K562 (cell line): ENCODE results near the gene ZNF408. TPM values are rescaled to one million over a fixed set of nuclear protein-coding genes. Genes with fewer than 3 reads are reported as not detected.

Experiments
- ATF3 ChIP-seq, 2 experiments: fragments of 450-650 bp in 1 of 2; sonication (generic) in 1 of 2; formaldehyde crosslinking in 1 of 2; IDR thresholded peaks in 1 of 2; conservative IDR thresholded peaks in 1 of 2; 2 replicates each; pipeline versions ENCODE4 v1.6.1 to v1.8.1; 2016 to 2023; ENCODE audit warnings: mild to moderate bottlenecking in 2 of 2, moderate library complexity in 2 of 2, inconsistent platforms in 1 of 2, missing genetic modification reagents in 1 of 2
- CREB1 ChIP-seq, 2 experiments: sonication (generic) in 1 of 2; formaldehyde crosslinking in 1 of 2; IDR thresholded peaks; 2 replicates each; pipeline versions ENCODE4 v1.6.1 to v1.8.0; 2012 to 2022; ENCODE audit warnings: inconsistent platforms in 1 of 2, mild to moderate bottlenecking in 1 of 2, missing genetic modification reagents in 1 of 2, moderate library complexity in 1 of 2
- E2F6 ChIP-seq, 2 experiments: IDR thresholded peaks; 2 replicates each; pipeline ENCODE4 v1.6.1; 2011; ENCODE audit warnings: borderline replicate concordance in 1 of 2, control low read depth in 1 of 2, low read depth in 1 of 2, low read length in 1 of 2, mild to moderate bottlenecking in 1 of 2, mixed read lengths in 1 of 2, moderate library complexity in 1 of 2; ENCODE audit not compliant: insufficient read depth in 1 of 2, insufficient read length in 1 of 2, poor library complexity in 1 of 2, severe bottlenecking in 1 of 2; ENCODE audit errors: extremely low read depth in 1 of 2
- FOS ChIP-seq: IDR thresholded peaks from 3 replicates; pipeline ENCODE4 v1.6.1; 2011; ENCODE audit not compliant: insufficient read length; ENCODE audit errors: extremely low read depth
- FOXP4 ChIP-seq: sonication (generic); formaldehyde crosslinking; IDR thresholded peaks from 2 replicates; pipeline ENCODE4 v1.8.0; 2022; ENCODE audit warnings: mild to moderate bottlenecking, missing genetic modification reagents, borderline replicate concordance
- HSF4 ChIP-seq: fragments of 250-450 bp; sonication (Bioruptor Pico); IDR thresholded peaks from 2 replicates; pipeline ENCODE4 v2.1.2; 2022; ENCODE audit warnings: mild to moderate bottlenecking, moderate library complexity, borderline replicate concordance
- L3MBTL2 ChIP-seq: fragments of 450-650 bp; IDR thresholded peaks from 2 replicates; pipeline ENCODE4 v1.6.1; 2016; ENCODE audit warnings: mild to moderate bottlenecking, moderate library complexity
- MAFK ChIP-seq: IDR thresholded peaks from 2 replicates; pipeline ENCODE4 v1.6.1; 2011; ENCODE audit warnings: low read length, improper control_type of control experiment
- MED1 ChIP-seq: sonication (generic); formaldehyde crosslinking; IDR thresholded peaks from 2 replicates; pipeline ENCODE4 v1.8.1; 2023; ENCODE audit warnings: missing genetic modification reagents, borderline replicate concordance
- NFYB ChIP-seq: IDR thresholded peaks from 2 replicates; pipeline ENCODE4 v1.6.1; 2011; ENCODE audit warnings: mild to moderate bottlenecking, moderate library complexity; ENCODE audit not compliant: insufficient read length; ENCODE audit errors: extremely low read depth
- PHF8 ChIP-seq: fragments of 200-600 bp; sonication (generic); IDR thresholded peaks from 2 replicates; pipeline ENCODE4 v1.6.1; 2012; ENCODE audit warnings: mixed run types, mild to moderate bottlenecking, inconsistent platforms, low read length, moderate library complexity, borderline replicate concordance
- PTTG1 ChIP-seq: fragments of 450-650 bp; IDR thresholded peaks from 2 replicates; pipeline ENCODE4 v1.6.1; 2016; ENCODE audit warnings: low read depth, mild to moderate bottlenecking, missing genetic modification characterization, missing compliant biosample characterization
- RAD21 ChIP-seq, 2 experiments: fragments of 250-450 bp in 1 of 2; fragments of 450-650 bp in 1 of 2; sonication (Bioruptor Pico) in 1 of 2; formaldehyde crosslinking in 1 of 2; IDR thresholded peaks in 1 of 2; conservative IDR thresholded peaks in 1 of 2; 2 replicates each; pipeline versions ENCODE4 v1.4.0 to v1.8.0; 2020 to 2022; ENCODE audit warnings: mild to moderate bottlenecking in 2 of 2, moderate library complexity in 1 of 2
- U2AF1 ChIP-seq: fragments of 200-400 bp; formaldehyde crosslinking; optimal IDR thresholded peaks from 2 replicates; pipeline ENCODE3; 2017; ENCODE audit warnings: mild to moderate bottlenecking, low read depth, low read length, moderate library complexity
- XRCC4 ChIP-seq: IDR thresholded peaks from one replicate; pipeline ENCODE4 v1.6.1; 2011; ENCODE audit not compliant: insufficient read depth, insufficient read length; ENCODE audit errors: extremely low read depth
- YY1 ChIP-seq, 3 experiments: IDR thresholded peaks; 2 replicates each; pipeline ENCODE4 v1.6.1; 2011; ENCODE audit warnings: low read length in 2 of 3, mild to moderate bottlenecking in 2 of 3, moderate library complexity in 2 of 3, borderline replicate concordance in 1 of 3, control low read depth in 1 of 3, low read depth in 1 of 3; ENCODE audit not compliant: insufficient read depth in 3 of 3, insufficient replicate concordance in 2 of 3, control insufficient read depth in 1 of 3, insufficient read length in 1 of 3; ENCODE audit errors: extremely low read depth in 1 of 3
- ZFX ChIP-seq: sonication (generic); formaldehyde crosslinking; IDR thresholded peaks from 2 replicates; pipeline ENCODE4 v1.8.0; 2022; ENCODE audit warnings: mild to moderate bottlenecking, missing genetic modification reagents, moderate library complexity
- ZNF263 ChIP-seq: sonication (generic); formaldehyde crosslinking; IDR thresholded peaks from 2 replicates; pipeline ENCODE4 v1.8.0; 2022; ENCODE audit warnings: mild to moderate bottlenecking, missing genetic modification reagents, borderline replicate concordance
- polyA plus RNA-seq, 8 experiments: library from polyadenylated mRNA; depleted of rRNA in 4 of 8; stranded (reverse) in 5 of 8; unstranded in 3 of 8; fragments of >200 nt; fragmentation: Nextera tagmentation in 2 of 8; fragmentation: Illumina TruSeq in 1 of 8; extraction: Ambion mirVana in 2 of 8; extraction: Trizol in 1 of 8; gene quantifications; 2 replicates each; pipeline versions ENCODE4 v1.2.1 to v1.2.3, GENCODE V29; 2011 to 2014; ENCODE audit warnings: inconsistent platforms in 1 of 8, missing spikeins in 1 of 8
- total RNA-seq, 7 experiments: library from RNA; depleted of rRNA in 6 of 7; stranded (reverse); fragments of >200 nt in 6 of 7; fragmentation: Illumina TruSeq in 2 of 7; extraction: Trizol in 2 of 7; gene quantifications; 2 replicates each; pipeline versions ENCODE4 v1.2.1 to v1.2.3, GENCODE V29; 2011 to 2021; ENCODE audit warnings: low replicate concordance in 1 of 7

The ZNF408 gene
- total and polyA plus RNA-seq, 9 of the 15 experiments (the other 6 are each of a cell fraction or from before 2014, with no cell fraction given): 0.15 to 18.4 (median 7.4) TPM

GRCh38 chr11:46700241-46701077, at the start of gene ZNF408, which contains the start of gene ARHGAP1 (continued):
- TF ChIP-seq E2F6 (IDR thresholded peaks at IDR 0.05; ENCODE audit: borderline replicate concordance in 1 of 2, extremely low read depth in 1 of 2, insufficient read depth in 1 of 2, insufficient read length in 1 of 2, low read depth in 1 of 2, low read length in 1 of 2, poor library complexity in 1 of 2, severe bottlenecking in 1 of 2) (peak in 1 of 2 experiments; percentile 42), PTTG1 (tag) (no peak), RAD21 (CRISPR knock-in tag; conservative IDR thresholded peaks at IDR 0.05 in 1 of 2, IDR thresholded peaks at IDR 0.05 in 1 of 2) (0 out of 4 replicates have a peak, but pooled peaks of 1 of the 2 experiments have one; percentile 6), ATF3 (IDR thresholded peaks at IDR 0.05) (peak; percentile 66), ATF3 (CRISPR knock-in tag; conservative IDR thresholded peaks at IDR 0.05) (peak; percentile 90), MED1 (CRISPR knock-in tag) (no peak), YY1 (IDR thresholded peaks at IDR 0.05; ENCODE audit: borderline replicate concordance in 1 of 3, control insufficient read depth in 1 of 3, extremely low read depth in 1 of 3, insufficient read depth in 3 of 3, insufficient read length in 1 of 3, insufficient replicate concordance in 2 of 3, low read depth in 1 of 3, low read length in 2 of 3) (peak in 2 of 3 experiments; percentile 48 to 80), ZFX (CRISPR knock-in tag) (peak; percentile 82), MAFK (peak; percentile 12; the same call in 1 of the 2 replicates), L3MBTL2 (peak; percentile 80), XRCC4 (no peak), FOXP4 (CRISPR knock-in tag) (0 out of 2 replicates have a peak, but pooled peaks have one; percentile 31), NFYB (no peak), ZNF263 (peak; percentile 87), HSF4 (no peak), FOS (no peak), U2AF1 (no peak), CREB1 (IDR thresholded peaks at IDR 0.05) (peak; percentile 39; the same call in 1 of the 2 replicates), CREB1 (CRISPR knock-in tag; IDR thresholded peaks at IDR 0.05) (peak; percentile 84), PHF8 (peak; percentile 71)
